Keratinocyte (primary cell): ENCODE measurements around the gene GSTA3.
"Not testable (repeated sequence)": the region's sequence is repeated elsewhere in the genome, so short reads cannot be mapped to it uniquely, and the experiment has no call there.

Experiments
- EZH2 ChIP-seq: IDR thresholded peaks from one replicate; pipeline ENCODE4 v1.6.1; 2012; ENCODE audit warnings: inconsistent platforms, mild to moderate bottlenecking, low read length, moderate library complexity
- TF ChIP-seq, protein P1 (sequence below), 3 experiments: IDR thresholded peaks in 1 of 3; conservative IDR thresholded peaks in 1 of 3; optimal IDR thresholded peaks in 1 of 3; 2 replicates in 2 of 3; 3 replicates in 1 of 3; pipeline versions ENCODE3 to v1.5.1; 2011; ENCODE audit warnings: low read length in 3 of 3, mild to moderate bottlenecking in 3 of 3, moderate library complexity in 2 of 3, control low read depth in 1 of 3, inconsistent platforms in 1 of 3; ENCODE audit not compliant: insufficient read depth in 2 of 3; ENCODE audit errors: extremely low read depth in 1 of 3

DNA sequence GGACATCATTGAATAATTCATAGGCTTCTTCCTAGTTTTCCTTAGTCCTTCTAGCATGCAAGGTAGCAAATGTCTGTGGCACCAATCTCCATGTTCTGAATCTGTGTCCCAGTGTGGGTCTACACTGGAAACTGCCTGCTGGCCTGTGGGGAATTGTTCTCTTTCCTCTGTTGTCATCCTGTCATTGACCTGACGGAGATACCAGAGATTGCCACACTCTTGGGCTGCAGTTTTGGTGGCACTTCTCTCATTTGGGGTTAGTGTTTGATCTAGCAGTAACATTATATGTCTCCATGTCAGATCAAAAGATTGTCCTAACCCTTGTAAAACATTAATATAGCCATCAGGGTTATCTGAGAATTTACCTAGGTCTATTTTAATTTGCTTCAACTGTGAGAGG is 9.3 kb upstream of the GSTA3 start:
- TF ChIP-seq, protein P1, sequence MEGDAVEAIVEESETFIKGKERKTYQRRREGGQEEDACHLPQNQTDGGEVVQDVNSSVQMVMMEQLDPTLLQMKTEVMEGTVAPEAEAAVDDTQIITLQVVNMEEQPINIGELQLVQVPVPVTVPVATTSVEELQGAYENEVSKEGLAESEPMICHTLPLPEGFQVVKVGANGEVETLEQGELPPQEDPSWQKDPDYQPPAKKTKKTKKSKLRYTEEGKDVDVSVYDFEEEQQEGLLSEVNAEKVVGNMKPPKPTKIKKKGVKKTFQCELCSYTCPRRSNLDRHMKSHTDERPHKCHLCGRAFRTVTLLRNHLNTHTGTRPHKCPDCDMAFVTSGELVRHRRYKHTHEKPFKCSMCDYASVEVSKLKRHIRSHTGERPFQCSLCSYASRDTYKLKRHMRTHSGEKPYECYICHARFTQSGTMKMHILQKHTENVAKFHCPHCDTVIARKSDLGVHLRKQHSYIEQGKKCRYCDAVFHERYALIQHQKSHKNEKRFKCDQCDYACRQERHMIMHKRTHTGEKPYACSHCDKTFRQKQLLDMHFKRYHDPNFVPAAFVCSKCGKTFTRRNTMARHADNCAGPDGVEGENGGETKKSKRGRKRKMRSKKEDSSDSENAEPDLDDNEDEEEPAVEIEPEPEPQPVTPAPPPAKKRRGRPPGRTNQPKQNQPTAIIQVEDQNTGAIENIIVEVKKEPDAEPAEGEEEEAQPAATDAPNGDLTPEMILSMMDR (optimal IDR thresholded peaks at IDR 0.05 in 1 of 3, IDR thresholded peaks at IDR 0.05 in 1 of 3, conservative IDR thresholded peaks at IDR 0.05 in 1 of 3; ENCODE audit: extremely low read depth in 1 of 3, insufficient read depth in 2 of 3, low read length in 3 of 3), result not testable (repeated sequence)
- TF ChIP-seq EZH2, result not testable (repeated sequence)
